ENCODE data around the gene FAM167B. TPM values are rescaled to one million over a fixed set of nuclear protein-coding genes. Genes with fewer than 3 reads are reported as not detected.

Gene FAM167B
- total RNA-seq, 4 donors from 2014 or later, result 0.40 to 4.4 (median 2.2) TPM

- 2 to 3% methylated on average over 7 to 12 of the region's 77 CpGs for WGBS, 2 donors (ENCODE audit: low coverage in 1 of 2)
- peaks cover 0 to 48% (median 20%) of the 10 kb centered on the region in 3 donors for H3K4me1 ChIP-seq
- TF ChIP-seq POLR2AphosphoS5 (IDR thresholded peaks at IDR 0.05), result peak; percentile 59
- TF ChIP-seq CTCF (IDR thresholded peaks at IDR 0.05), result no peak
- peak in 1 of 2 donors; percentile 43 for TF ChIP-seq POLR2A (IDR thresholded peaks at IDR 0.05)
- no peaks in the 10 kb centered on the region for H3K36me3 ChIP-seq
- no peaks in the 10 kb centered on the region for H3K27me3 ChIP-seq
- H3K27ac ChIP-seq, result peak within 1 kb of the TSS in 3 of 4 donors; percentile 66 to 72 (median 66)
- H3K4me3 ChIP-seq, result peak within 1 kb of the TSS; percentile 51 to 69
- ATAC-seq, result peak; percentile 88
- no peaks in the 10 kb centered on the region for H3K9me3 ChIP-seq
Measured at GRCh38 chr1:32205401-32206370, 41.3 kb upstream of the FAM167B start, which contains the start of gene IQCC. TSS of gene IQCC (plus strand) at chr1:32205671. CDS start at chr1:32205682, 11 bp downstream.

GRCh38 chr1:32208469-32208868 lies 38.6 kb upstream of the FAM167B start:
- ATAC-seq, result no peak
- H3K4me1 ChIP-seq, result peaks cover 0 to 31% (median 12%) of the 10 kb centered on the region in 3 donors
- 75 to 90% methylated on average over 4 to 6 of the region's 6 CpGs for WGBS, 2 donors (ENCODE audit: low coverage in 1 of 2)

GRCh38 chr1:32208891-32209328 lies 38.1 kb upstream of the FAM167B start, which contains the start of gene DCDC2B:
TSS of gene DCDC2B (plus strand) at chr1:32209089. CDS start at chr1:32209094, 5 bp downstream.
- ATAC-seq, result no peak

More at GRCh38 chr1:32208469-32208868, 38.6 kb upstream of the FAM167B start:
- no peaks in the 10 kb centered on the region for H3K27me3 ChIP-seq
- no peak overlapping the region for H3K4me3 ChIP-seq
- H3K9me3 ChIP-seq, result no peaks in the 10 kb centered on the region
- H3K27ac ChIP-seq, result no peak overlapping the region
- peaks cover 0 to 11% of the 10 kb centered on the region in 2 donors for H3K36me3 ChIP-seq
- no peak for TF ChIP-seq CTCF (IDR thresholded peaks at IDR 0.05)
- no peak for TF ChIP-seq POLR2AphosphoS5 (IDR thresholded peaks at IDR 0.05)
- TF ChIP-seq EP300 (IDR thresholded peaks at IDR 0.05), result no peak
- TF ChIP-seq POLR2A (IDR thresholded peaks at IDR 0.05), result no peak

GRCh38 chr1:32215629-32216480 lies 31.2 kb upstream of the FAM167B start:
- WGBS, 2 donors (ENCODE audit: low coverage in 1 of 2), result 20 to 60% methylated on average over 1 to 3 of the region's 10 CpGs
- H3K9me3 ChIP-seq, result no peaks in the 10 kb centered on the region
- peaks cover 0 to 78% of the 10 kb centered on the region in 2 donors for H3K36me3 ChIP-seq
- peaks cover 0 to 16% (median 2%) of the 10 kb centered on the region in 3 donors for H3K4me1 ChIP-seq
- ATAC-seq, result peak; percentile 60
- H3K27me3 ChIP-seq, result no peaks in the 10 kb centered on the region
- H3K27ac ChIP-seq, result peak overlapping the region in 2 of 4 donors; percentile 8 to 23
- TF ChIP-seq CTCF (IDR thresholded peaks at IDR 0.05) (peak in 3 of 4 experiments; percentile 46 to 72 (median 71)), POLR2A (IDR thresholded peaks at IDR 0.05) (no peak)
- no peak overlapping the region for H3K4me3 ChIP-seq

More at GRCh38 chr1:32208891-32209328, 38.1 kb upstream of the FAM167B start, which contains the start of gene DCDC2B:
- 57% methylated on average over 5 of the region's 5 CpGs; no CpG with 5 or more reads in 1 of the 2 donors for WGBS, 2 donors (ENCODE audit: low coverage in 1 of 2)
- H3K36me3 ChIP-seq, result peaks cover 0 to 15% of the 10 kb centered on the region in 2 donors
- H3K27ac ChIP-seq, result no peak within 1 kb of the TSS
- TF ChIP-seq EP300 (IDR thresholded peaks at IDR 0.05) (no peak), POLR2A (IDR thresholded peaks at IDR 0.05) (no peak), POLR2AphosphoS5 (IDR thresholded peaks at IDR 0.05) (no peak), CTCF (IDR thresholded peaks at IDR 0.05) (no peak)
- H3K9me3 ChIP-seq, result no peaks in the 10 kb centered on the region
- no peak within 1 kb of the TSS for H3K4me3 ChIP-seq
- H3K4me1 ChIP-seq, result peaks cover 0 to 31% (median 12%) of the 10 kb centered on the region in 3 donors
- no peaks in the 10 kb centered on the region for H3K27me3 ChIP-seq

Data from gastroesophageal sphincter (tissue), 4 donors.